Endothelial cell of umbilical vein (primary cell): ENCODE data around the gene TEK. TPM values are rescaled to one million over a fixed set of nuclear protein-coding genes. Genes with fewer than 3 reads are reported as not detected.

Experiments used
- BruUV-seq: library from RNA; stranded (reverse); fragments of 400-500 nt; replicated peaks from 2 replicates; lab custom pipeline; 2021; lab: Mats Ljungman, UMichigan
- CTCF ChIA-PET: fragments of 300-600, 350-600 bp; sonication (Branson Sonifier 250); formaldehyde crosslinking; loops from one replicate; lab custom pipeline; 2021; ENCODE audit warnings: antibody characterized with exemption, inconsistent platforms; lab: Charles Lee
- POLR2A ChIA-PET: fragments of 300-600, 350-600 bp; sonication (Branson Sonifier 250); formaldehyde crosslinking; loops from one replicate; lab custom pipeline; 2021; ENCODE audit warnings: antibody characterized with exemption, inconsistent platforms; lab: Charles Lee
- DNase-seq: peaks from one replicate; pipeline ENCODE4 v3.0.0-alpha.2; 2011; ENCODE audit warnings: low read depth, low spot score
- FAIRE-seq: peaks from 2 replicates; lab custom pipeline; 2011; peaks lifted over from hg19 to GRCh38; lab: Jason Lieb, UNC
- H2AFZ ChIP-seq: 2 replicates; pipeline ENCODE4 v1.6.0; 2012; ENCODE audit warnings: low read depth, low read length, control low read depth, inconsistent platforms
- H3K27ac ChIP-seq: 2 replicates; pipeline ENCODE4 v1.5.1; 2011; ENCODE audit warnings: low read depth, mild to moderate bottlenecking, control low read depth, low read length, moderate library complexity; ENCODE audit not compliant: insufficient read depth
- H3K27me3 ChIP-seq, 2 experiments: 2 replicates each; pipeline versions ENCODE4 v1.6.0 to v1.6.1; 2011; ENCODE audit warnings: low read length in 2 of 2, mixed read lengths in 1 of 2; ENCODE audit not compliant: control insufficient read depth in 2 of 2, insufficient read depth in 2 of 2
- H3K36me3 ChIP-seq, 2 experiments: 2 replicates in 1 of 2; 3 replicates in 1 of 2; pipeline ENCODE4 v1.5.1; 2011; ENCODE audit warnings: low read length in 2 of 2, mild to moderate bottlenecking in 1 of 2, moderate library complexity in 1 of 2; ENCODE audit not compliant: control insufficient read depth in 2 of 2, insufficient read depth in 2 of 2; ENCODE audit errors: extremely low read depth in 1 of 2
- H3K4me1 ChIP-seq: 3 replicates; pipeline ENCODE4 v1.5.1; 2011; ENCODE audit warnings: mild to moderate bottlenecking, low read length; ENCODE audit not compliant: control insufficient read depth, insufficient read depth; ENCODE audit errors: extremely low read depth
- H3K4me2 ChIP-seq: 2 replicates; pipeline ENCODE4 v1.6.1; 2011; ENCODE audit warnings: low read length, control low read depth, mixed read lengths; ENCODE audit not compliant: insufficient read depth
- H3K4me3 ChIP-seq, 3 experiments: fragments of 200-600 bp in 1 of 3; sonication (generic), shearing (Covaris generic) in 1 of 3; replicated peaks in 1 of 3; 2 replicates each; pipeline ENCODE4 v1.5.1; 2011 to 2016; ENCODE audit warnings: control low read depth in 3 of 3, low read length in 3 of 3, mild to moderate bottlenecking in 2 of 3, inconsistent platforms in 1 of 3, low read depth in 1 of 3, moderate library complexity in 1 of 3; ENCODE audit not compliant: insufficient read depth in 1 of 3
- H3K79me2 ChIP-seq: 2 replicates; pipeline ENCODE4 v1.6.0; 2012; ENCODE audit warnings: low read length, inconsistent platforms; ENCODE audit not compliant: control insufficient read depth, insufficient read depth
- H3K9ac ChIP-seq: replicated peaks from 2 replicates; pipeline ENCODE3; 2011; ENCODE audit warnings: low read length, control low read depth; ENCODE audit not compliant: insufficient read depth; ENCODE audit errors: extremely low read depth
- H3K9me1 ChIP-seq: replicated peaks from 3 replicates; pipeline ENCODE4 v1.6.0; 2011; ENCODE audit warnings: mild to moderate bottlenecking, low read length; ENCODE audit not compliant: control insufficient read depth, insufficient read depth; ENCODE audit errors: extremely low read depth
- H3K9me3 ChIP-seq: replicated peaks from 2 replicates; pipeline ENCODE4 v1.5.1; 2012; ENCODE audit warnings: low read length, inconsistent platforms; ENCODE audit not compliant: control insufficient read depth, insufficient read depth
- H4K20me1 ChIP-seq: replicated peaks from 2 replicates; pipeline ENCODE3; 2011; ENCODE audit warnings: mild to moderate bottlenecking, low read length; ENCODE audit not compliant: control insufficient read depth, insufficient read depth; ENCODE audit errors: extremely low read depth
- CTCF ChIP-seq, 2 donors: IDR thresholded peaks; 1 replicate in 1 of 2; 2 replicates in 1 of 2; pipeline ENCODE4 v1.5.1; 2011; ENCODE audit warnings: low read length in 2 of 2, mild to moderate bottlenecking in 2 of 2, moderate library complexity in 2 of 2, control low read depth in 1 of 2, inconsistent platforms in 1 of 2, low read depth in 1 of 2; ENCODE audit not compliant: insufficient read depth in 1 of 2; ENCODE audit errors: extremely low read depth in 1 of 2
- EZH2 ChIP-seq: IDR thresholded peaks from 2 replicates; pipeline ENCODE4 v1.6.1; 2012; ENCODE audit warnings: borderline replicate concordance, low read depth, mild to moderate bottlenecking, moderate library complexity, low read length, inconsistent platforms; ENCODE audit not compliant: severe bottlenecking
- FOS ChIP-seq: IDR thresholded peaks from 2 replicates; pipeline ENCODE4 v1.6.1; 2011; ENCODE audit warnings: mild to moderate bottlenecking, low read length, moderate library complexity, borderline replicate concordance; ENCODE audit not compliant: insufficient read depth
- GATA2 ChIP-seq: IDR thresholded peaks from 2 replicates; pipeline ENCODE4 v1.7.0; 2011; ENCODE audit warnings: low read depth, mild to moderate bottlenecking, moderate library complexity, mixed read lengths, low read length; ENCODE audit not compliant: insufficient read length, insufficient read depth
- JUN ChIP-seq: IDR thresholded peaks from 2 replicates; pipeline ENCODE4 v1.6.1; 2011; ENCODE audit warnings: borderline replicate concordance, low read depth; ENCODE audit not compliant: insufficient read length, insufficient read depth
- MYC ChIP-seq: IDR thresholded peaks from one replicate; pipeline ENCODE4 v1.6.1; 2011; ENCODE audit warnings: mild to moderate bottlenecking, low read depth, low read length
- POLR2A ChIP-seq: IDR thresholded peaks from 2 replicates; pipeline ENCODE4 v1.6.1; 2012; ENCODE audit warnings: low read depth, mild to moderate bottlenecking, control low read depth, low read length
- POLR2AphosphoS5 ChIP-seq: IDR thresholded peaks from 2 replicates; pipeline ENCODE4 v1.6.1; 2012; ENCODE audit warnings: low read depth, mild to moderate bottlenecking, control low read depth, low read length, moderate library complexity; ENCODE audit not compliant: insufficient read depth
- dilution Hi-C: fragments of 300-500 bp; cut with MboI; formaldehyde crosslinking; loops from one replicate; pipeline ENCODE4 v1.15.0; 2019; ENCODE audit warnings: low sequenced_read_pairs; ENCODE audit not compliant: extremely low pct_ligation_motif_present
- intact Hi-C: fragments of 100-400 bp; cut with micrococcal nuclease; formaldehyde crosslinking; loops from one replicate; pipeline ENCODE4 v1.10.0; 2022
- polyA plus RNA-seq, 4 experiments: library from polyadenylated mRNA; depleted of rRNA in 3 of 4; stranded (reverse) in 3 of 4; unstranded in 1 of 4; fragments of >200 nt; gene quantifications; 2 replicates each; pipeline versions ENCODE4 v1.2.1 to v1.2.3, GENCODE V29; 2011 to 2012; ENCODE audit warnings: missing spikeins in 1 of 4
- total RNA-seq: library from RNA; stranded (reverse); gene quantifications from 2 replicates; pipeline ENCODE4 v1.2.3, GENCODE V29; 2021
- TF ChIP-seq, protein P1 (sequence below): IDR thresholded peaks from 2 replicates; pipeline ENCODE4 v1.6.1; 2011; ENCODE audit not compliant: insufficient read depth, insufficient read length

The TEK gene
- total and polyA plus RNA-seq, 2 donors (not counting 3 experiments of a cell fraction or from before 2014, with no cell fraction given), result 26.9 to 44.1 TPM

DNA sequence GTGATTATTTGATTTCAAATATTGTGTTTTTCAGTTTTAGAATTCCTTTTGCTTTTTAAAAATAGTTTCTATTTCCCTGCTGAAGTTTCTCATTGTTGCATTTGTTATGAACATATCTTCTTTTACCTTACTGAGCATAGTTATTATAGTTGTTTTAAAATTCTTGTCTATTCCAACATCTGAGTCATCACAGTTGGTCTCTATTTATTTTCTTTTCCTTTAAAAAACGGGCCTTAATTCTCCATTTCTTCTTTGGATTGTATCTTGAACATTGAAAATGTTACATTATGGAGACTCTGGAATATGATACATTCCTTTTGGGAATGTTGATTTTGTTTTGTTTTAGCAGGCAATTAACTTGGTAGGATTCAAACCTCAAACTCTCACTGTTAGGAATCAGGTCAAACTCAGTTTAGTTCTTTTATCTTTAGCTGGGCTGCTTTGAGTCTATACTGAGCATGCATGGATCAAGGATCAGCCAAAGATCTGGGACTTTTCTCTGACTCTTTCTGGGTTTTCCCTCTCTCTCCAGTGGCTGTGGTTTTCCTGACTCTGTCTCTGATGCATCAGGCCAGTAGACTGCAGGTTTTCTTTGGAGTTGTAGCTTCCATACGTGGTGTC, 70.3 kb downstream of the TEK start:
- H3K36me3 ChIP-seq, result peaks cover 5 to 10% of the 10 kb centered on the region in 2 experiments
- dilution Hi-C loops, result no loop called here
- H3K27ac ChIP-seq, result no peak overlapping the region
- DNase-seq (no peak), FAIRE-seq (no peak)
- H2AFZ ChIP-seq, result no peak overlapping the region
- H3K79me2 ChIP-seq, result no peaks in the 10 kb centered on the region
- H3K27me3 ChIP-seq, result no peaks in the 10 kb centered on the region
- POLR2A ChIA-PET, result no interaction called here
- H3K4me3 ChIP-seq, result no peak overlapping the region
- H3K9me1 ChIP-seq, result no peaks in the 10 kb centered on the region
- no peaks in the 10 kb centered on the region for H3K9me3 ChIP-seq
- intact Hi-C loops, result no loop called here
- H3K4me1 ChIP-seq, result peaks cover 29% of the 10 kb centered on the region
- CTCF ChIA-PET, result interaction anchor here (1.4 kb wide), 1 partner anchor 20 kb away, joined by 6 read pairs; no protein-coding TSS in a partner anchor
- BruUV-seq, result no TSS peak
- H4K20me1 ChIP-seq, result no peaks in the 10 kb centered on the region
- H3K9ac ChIP-seq, result no peak overlapping the region
- TF ChIP-seq, protein P1, sequence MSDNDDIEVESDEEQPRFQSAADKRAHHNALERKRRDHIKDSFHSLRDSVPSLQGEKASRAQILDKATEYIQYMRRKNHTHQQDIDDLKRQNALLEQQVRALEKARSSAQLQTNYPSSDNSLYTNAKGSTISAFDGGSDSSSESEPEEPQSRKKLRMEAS, result no peak
- no peak overlapping the region for H3K4me2 ChIP-seq

DNA sequence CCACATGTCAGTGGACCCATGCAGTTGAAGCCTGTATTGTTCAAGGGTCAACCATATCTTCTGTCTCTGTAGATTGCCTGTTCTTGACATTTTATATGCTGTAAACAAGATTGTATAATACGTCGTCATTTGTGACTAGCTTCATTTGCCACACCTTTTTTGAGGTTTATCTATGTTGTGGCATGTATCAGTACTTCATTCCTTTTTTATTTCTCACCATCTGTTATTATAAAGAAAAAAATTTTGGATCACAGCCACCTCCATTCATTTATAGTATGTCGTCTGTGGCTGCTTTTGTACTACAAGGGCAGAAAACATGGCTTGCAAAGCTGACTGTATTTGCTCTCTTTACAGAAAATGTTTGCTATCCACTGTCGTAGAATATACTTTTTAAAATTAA, 72.4 kb downstream of the TEK start:
- Histone ChIP-seq H3K4me3 (no peak overlapping the region), H3K9ac (peak overlapping the region; percentile 37), H3K4me2 (peak overlapping the region; percentile 49), H3K4me1 (peaks cover 43% of the 10 kb centered on the region), H3K27ac (no peak overlapping the region), H2AFZ (no peak overlapping the region), H3K9me1 (no peaks in the 10 kb centered on the region), H3K9me3 (no peaks in the 10 kb centered on the region), H3K79me2 (no peaks in the 10 kb centered on the region), H3K27me3 (no peaks in the 10 kb centered on the region), H4K20me1 (no peaks in the 10 kb centered on the region), H3K36me3 (peaks cover 3 to 7% of the 10 kb centered on the region in 2 experiments)
- ChIA-PET CTCF (interaction anchor here (0.7 to 1.5 kb wide), 5 partner anchors 8 to 148 kb away, joined by 3 to 7 read pairs (median 4); no protein-coding TSS in a partner anchor), POLR2A (no interaction called here)
- no peak for FAIRE-seq
- intact Hi-C loops, result loop anchor here (2.0 kb wide), 1 partner anchor 27 kb away; no protein-coding TSS in a partner anchor
- peak; percentile 80 for DNase-seq
- BruUV-seq, result no TSS peak
- TF ChIP-seq JUN (no peak), POLR2AphosphoS5 (no peak), MYC (no peak), GATA2 (no peak), CTCF (IDR thresholded peaks at IDR 0.05; ENCODE audit: extremely low read depth in 1 of 2, insufficient read depth in 1 of 2, low read depth in 1 of 2, low read length in 2 of 2) (no peak), EZH2 (no peak), FOS (no peak), POLR2A (no peak)
- TF ChIP-seq, protein P1, result no peak
- dilution Hi-C loops, result no loop called here
